Neural cell (in vitro differentiated cells): ENCODE results near the gene TEX261.

Experiments
- EZH2 ChIP-seq: fragments of 200-600, 300-800 bp; shearing (Covaris generic), sonication (generic); IDR thresholded peaks from 2 replicates; pipeline ENCODE4 v1.6.1; 2014; ENCODE audit warnings: antibody characterized with exemption, low read length, borderline replicate concordance, mild to moderate bottlenecking; ENCODE audit not compliant: insufficient read depth, poor library complexity, severe bottlenecking
- MXI1 ChIP-seq: fragments of 450-650 bp; conservative IDR thresholded peaks from 2 replicates; pipeline ENCODE4 v1.6.1; 2014; ENCODE audit warnings: antibody characterized with exemption, mild to moderate bottlenecking; ENCODE audit not compliant: poor library complexity, severe bottlenecking
- SMC3 ChIP-seq: fragments of 450-650 bp; conservative IDR thresholded peaks from 2 replicates; pipeline ENCODE4 v1.6.1; 2014; ENCODE audit warnings: antibody characterized with exemption, mild to moderate bottlenecking, moderate library complexity; ENCODE audit not compliant: poor library complexity
- TAF1 ChIP-seq: IDR thresholded peaks from 2 replicates; pipeline ENCODE4 v1.6.1; 2012; ENCODE audit warnings: low read depth
- TF ChIP-seq, protein P1 (sequence below): fragments of 450-650 bp; IDR thresholded peaks from 2 replicates; pipeline ENCODE4 v1.5.1; 2014; ENCODE audit warnings: antibody characterized with exemption, mild to moderate bottlenecking, moderate library complexity; ENCODE audit not compliant: poor library complexity, severe bottlenecking
- TF ChIP-seq, protein P2 (sequence below): IDR thresholded peaks from 2 replicates; pipeline ENCODE4 v1.6.1; 2012; ENCODE audit warnings: borderline replicate concordance

DNA sequence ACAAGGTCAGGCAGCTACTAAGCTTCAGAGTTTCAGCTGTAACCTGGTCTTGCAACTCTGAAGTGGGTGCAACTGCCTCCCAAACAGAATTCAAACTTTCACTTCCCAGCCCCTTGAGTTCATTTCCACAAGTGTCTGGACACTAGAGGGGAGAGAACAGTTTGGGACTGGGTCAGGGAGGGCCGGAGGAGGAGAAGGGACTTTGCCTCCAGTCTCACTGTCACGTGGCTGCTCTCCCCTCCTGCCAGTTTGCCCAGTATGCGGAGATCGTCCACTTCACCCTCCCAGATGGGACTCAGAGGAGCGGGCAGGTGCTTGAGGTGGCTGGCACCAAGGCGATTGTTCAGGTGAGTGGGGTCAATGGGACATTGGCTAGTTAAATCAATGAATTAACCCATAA, 36.9 kb downstream of the TEX261 start:
- TF ChIP-seq, protein P1, sequence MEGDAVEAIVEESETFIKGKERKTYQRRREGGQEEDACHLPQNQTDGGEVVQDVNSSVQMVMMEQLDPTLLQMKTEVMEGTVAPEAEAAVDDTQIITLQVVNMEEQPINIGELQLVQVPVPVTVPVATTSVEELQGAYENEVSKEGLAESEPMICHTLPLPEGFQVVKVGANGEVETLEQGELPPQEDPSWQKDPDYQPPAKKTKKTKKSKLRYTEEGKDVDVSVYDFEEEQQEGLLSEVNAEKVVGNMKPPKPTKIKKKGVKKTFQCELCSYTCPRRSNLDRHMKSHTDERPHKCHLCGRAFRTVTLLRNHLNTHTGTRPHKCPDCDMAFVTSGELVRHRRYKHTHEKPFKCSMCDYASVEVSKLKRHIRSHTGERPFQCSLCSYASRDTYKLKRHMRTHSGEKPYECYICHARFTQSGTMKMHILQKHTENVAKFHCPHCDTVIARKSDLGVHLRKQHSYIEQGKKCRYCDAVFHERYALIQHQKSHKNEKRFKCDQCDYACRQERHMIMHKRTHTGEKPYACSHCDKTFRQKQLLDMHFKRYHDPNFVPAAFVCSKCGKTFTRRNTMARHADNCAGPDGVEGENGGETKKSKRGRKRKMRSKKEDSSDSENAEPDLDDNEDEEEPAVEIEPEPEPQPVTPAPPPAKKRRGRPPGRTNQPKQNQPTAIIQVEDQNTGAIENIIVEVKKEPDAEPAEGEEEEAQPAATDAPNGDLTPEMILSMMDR, result no peak
- TF ChIP-seq TAF1 (no peak), MXI1 (no peak), SMC3 (no peak), EZH2 (no peak)
- TF ChIP-seq, protein P2, sequence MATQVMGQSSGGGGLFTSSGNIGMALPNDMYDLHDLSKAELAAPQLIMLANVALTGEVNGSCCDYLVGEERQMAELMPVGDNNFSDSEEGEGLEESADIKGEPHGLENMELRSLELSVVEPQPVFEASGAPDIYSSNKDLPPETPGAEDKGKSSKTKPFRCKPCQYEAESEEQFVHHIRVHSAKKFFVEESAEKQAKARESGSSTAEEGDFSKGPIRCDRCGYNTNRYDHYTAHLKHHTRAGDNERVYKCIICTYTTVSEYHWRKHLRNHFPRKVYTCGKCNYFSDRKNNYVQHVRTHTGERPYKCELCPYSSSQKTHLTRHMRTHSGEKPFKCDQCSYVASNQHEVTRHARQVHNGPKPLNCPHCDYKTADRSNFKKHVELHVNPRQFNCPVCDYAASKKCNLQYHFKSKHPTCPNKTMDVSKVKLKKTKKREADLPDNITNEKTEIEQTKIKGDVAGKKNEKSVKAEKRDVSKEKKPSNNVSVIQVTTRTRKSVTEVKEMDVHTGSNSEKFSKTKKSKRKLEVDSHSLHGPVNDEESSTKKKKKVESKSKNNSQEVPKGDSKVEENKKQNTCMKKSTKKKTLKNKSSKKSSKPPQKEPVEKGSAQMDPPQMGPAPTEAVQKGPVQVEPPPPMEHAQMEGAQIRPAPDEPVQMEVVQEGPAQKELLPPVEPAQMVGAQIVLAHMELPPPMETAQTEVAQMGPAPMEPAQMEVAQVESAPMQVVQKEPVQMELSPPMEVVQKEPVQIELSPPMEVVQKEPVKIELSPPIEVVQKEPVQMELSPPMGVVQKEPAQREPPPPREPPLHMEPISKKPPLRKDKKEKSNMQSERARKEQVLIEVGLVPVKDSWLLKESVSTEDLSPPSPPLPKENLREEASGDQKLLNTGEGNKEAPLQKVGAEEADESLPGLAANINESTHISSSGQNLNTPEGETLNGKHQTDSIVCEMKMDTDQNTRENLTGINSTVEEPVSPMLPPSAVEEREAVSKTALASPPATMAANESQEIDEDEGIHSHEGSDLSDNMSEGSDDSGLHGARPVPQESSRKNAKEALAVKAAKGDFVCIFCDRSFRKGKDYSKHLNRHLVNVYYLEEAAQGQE, result no peak
